ENCODE data around the gene DDX11.

GRCh38 chr12:31122481-31122880 is 48.8 kb downstream of the DDX11 start:
- no peak for TF ChIP-seq CTCF (conservative IDR thresholded peaks at IDR 0.05)
- no peak for TF ChIP-seq EZH2 (IDR thresholded peaks at IDR 0.05; ENCODE audit: low read depth)
